Measurements from ENCODE around the gene PPP6R2.
"Not testable (repeated sequence)": the region's sequence is repeated elsewhere in the genome, so short reads cannot be mapped to it uniquely, and the experiment has no call there.

The PPP6R2 gene

DNA sequence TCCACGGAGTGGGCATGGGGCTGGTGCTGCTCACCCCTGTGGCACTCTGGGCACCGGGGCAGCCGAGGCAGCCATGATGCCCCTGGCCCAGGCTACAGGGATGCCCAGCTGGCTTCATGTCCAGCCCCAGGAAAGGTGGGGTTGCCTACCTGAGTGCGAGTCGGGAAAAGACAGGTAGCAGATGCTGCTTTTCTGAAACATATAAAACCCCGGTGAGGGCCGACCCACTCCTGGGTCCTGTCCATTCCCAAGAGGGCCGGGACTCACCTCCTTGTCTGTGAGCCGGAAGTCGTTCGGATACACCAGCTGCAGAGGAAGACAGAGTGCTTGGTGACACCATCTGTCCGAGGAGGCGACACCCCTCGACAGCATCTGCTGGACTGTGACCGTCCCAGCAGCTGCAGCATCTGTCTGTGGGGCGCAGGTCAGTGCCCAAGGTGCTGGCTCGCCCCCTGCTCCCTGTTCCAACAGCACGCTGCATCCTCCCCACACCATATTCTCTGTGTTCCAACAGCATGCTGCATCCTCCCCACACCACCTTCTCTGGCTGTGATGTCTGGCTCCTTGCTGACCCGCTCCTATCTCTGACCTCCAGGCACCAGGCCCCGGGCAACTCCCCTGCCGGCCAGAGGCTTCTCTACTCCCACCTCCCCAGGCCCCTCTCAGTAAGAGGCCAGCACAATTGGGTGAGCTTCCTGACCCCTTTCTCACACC is 24.3 kb upstream of the PPP6R2 start:
- no peak for DNase-seq

DNA sequence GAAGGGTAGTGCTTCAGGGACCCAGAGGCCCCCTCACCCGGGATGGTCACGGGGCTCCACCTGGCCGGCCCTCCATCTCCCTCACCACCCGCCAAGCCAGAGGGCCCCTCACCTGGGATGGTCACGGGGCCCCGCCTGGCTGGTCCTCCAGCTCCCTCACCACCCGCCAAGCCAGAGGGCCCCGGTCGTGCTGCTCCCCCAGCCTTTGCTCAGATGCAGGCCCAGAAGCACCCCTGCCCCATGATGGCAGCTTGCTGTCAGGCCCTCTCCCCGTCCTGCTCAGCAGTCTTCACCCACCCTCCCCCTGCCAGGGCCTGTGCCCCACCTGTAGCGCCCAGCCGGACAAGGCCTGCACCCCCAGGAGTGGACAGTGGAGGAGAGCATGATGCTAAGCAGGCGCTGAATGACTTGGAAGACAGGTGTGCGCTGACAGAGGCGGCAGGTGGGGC is 23.6 kb upstream of the PPP6R2 start:
- DNase-seq: no peak

DNA sequence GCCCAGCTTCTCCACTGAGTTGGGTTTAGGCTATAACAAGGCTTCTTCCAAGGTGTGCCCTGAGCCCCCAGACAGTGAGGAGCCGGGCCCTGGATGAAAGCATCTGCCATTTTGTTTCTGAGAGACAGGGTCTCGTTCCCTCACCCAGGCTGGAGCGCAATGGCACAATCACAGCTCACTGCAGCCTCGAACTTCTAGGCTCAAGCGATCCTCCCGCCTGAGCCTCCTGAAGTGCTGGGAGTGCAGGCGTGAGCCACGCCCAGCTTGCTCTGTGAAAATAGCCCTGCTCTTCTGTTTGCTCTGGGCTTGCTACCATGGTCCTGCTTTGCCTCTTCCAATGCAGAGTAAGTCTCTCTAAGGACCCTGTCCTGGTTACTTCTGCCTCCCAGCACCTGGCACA is 23.0 kb upstream of the PPP6R2 start:
- DNase-seq: no peak

DNA sequence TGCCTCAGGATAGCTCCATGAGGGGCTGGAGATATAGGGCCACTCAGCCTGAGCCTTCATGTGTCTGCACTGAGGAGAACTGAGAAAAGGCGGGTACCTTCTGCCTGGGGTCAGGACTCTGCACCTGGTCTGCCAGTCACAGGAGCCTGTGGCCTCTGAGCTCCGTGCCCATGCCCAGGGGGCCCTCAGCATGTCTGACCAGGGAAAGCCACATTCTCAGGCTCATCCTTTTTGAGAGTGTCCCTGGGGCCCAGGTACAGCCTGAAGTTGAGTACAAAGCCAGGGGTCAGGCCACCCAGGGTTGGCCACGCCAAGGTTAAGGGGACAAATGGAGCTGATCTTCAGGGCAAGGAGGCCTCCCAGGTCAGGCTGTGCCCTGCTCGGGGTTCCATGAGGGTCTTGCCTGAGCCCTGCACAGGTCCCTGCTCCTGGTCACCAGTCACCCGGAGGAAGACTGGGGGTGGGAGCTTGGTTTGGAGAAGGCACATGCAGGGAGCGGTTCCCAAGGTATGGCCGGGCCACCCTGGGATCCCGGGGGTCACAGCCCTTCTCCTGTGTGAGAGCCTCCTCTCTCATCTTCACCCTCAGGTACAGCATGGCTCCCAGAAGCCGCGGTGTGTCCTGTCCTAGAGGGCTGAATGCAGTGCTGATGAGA is 22.3 kb upstream of the PPP6R2 start:
- no peak for DNase-seq

DNA sequence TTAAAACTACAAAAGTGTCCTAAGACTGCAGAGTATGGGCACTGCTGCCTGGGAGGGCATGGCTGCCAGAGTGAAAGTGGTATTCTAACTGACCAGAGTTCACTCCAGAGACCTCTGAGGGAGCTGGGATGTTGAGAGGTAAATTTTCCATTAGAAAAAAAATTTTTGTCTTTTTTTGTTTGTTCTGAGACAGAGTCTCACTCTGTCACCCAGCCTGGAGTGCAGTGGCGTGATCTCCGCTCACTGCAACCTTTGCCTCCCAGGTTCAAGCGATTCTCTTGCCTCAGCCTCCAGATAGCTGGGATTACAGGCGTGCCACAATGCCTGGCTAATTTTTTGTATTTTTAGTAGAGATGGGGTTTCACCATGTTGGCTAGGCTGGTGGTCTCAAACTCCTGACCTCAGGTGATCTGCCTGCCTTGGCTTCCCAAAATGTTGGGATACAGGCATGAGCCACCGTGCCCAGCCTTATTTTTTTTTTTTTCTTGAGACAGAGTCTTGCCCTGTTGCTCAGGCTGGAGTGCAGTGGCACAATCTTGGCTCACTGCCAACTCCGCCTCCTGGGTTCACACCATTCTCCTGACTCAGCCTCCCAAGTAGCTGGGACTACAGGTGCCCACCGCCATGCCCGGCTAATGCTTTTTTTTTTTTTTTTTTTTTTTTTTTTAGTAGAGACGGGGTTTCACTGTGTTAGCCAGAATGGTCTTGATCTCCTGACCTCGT is 20.6 kb upstream of the PPP6R2 start:
- DNase-seq: not testable (repeated sequence)

DNA sequence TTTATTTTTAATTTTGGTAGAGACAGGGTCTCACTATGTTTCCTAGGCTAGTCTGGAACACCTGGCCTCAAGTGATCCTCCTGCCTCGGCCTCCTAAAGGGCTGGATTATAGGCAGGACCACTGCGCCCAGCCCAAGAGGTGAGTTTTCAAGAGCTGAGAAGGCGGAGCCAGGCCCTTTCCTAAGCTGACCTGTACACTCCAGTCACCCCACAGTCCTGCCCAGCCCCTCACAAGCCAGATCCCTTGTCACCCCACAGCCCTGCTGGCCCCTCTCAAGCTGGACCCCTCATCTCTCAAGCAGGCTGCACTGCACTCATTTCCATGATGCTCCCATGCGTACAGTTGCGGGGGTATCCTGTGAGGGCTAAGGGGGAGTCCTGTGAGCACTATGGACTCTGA is 19.2 kb upstream of the PPP6R2 start:
- DNase-seq: no peak

DNA sequence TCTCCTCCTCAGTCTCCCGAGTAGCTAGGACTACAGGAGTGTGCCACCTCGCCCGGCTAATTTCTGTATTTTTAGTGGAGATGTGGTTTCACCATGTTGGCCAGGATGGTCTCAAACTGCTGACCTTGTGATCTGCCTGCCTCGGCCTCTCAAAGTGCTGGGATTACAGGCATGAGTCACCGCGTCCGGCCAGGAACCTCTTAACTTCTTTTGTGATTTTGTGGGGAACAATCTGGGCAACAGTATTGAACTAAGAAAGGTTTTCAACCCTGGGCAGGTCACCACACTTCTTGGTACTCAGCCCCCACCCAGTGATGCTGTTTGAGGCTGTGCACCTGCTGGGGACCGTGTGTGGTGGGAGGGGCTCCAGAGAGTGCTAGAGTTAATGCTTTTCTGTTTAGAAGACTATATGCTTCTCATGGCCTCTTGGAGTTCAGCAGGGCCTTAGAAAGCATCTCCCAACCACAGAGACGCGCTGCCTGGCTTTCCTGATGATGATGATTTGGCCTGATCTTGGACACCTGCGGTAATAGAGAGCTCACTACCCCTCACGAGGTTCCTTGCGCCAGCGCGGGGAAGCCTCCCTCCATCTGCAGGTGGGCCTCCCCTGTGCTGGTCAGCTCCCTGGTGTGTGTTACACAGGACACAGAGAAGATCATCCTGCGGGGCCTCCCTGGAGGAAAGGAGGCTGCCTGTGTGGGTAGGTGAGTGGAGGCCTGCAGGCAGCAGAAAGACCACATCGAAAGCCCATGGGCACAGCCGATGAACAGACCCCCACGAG is 17.5 kb upstream of the PPP6R2 start:
- no peak for DNase-seq

DNA sequence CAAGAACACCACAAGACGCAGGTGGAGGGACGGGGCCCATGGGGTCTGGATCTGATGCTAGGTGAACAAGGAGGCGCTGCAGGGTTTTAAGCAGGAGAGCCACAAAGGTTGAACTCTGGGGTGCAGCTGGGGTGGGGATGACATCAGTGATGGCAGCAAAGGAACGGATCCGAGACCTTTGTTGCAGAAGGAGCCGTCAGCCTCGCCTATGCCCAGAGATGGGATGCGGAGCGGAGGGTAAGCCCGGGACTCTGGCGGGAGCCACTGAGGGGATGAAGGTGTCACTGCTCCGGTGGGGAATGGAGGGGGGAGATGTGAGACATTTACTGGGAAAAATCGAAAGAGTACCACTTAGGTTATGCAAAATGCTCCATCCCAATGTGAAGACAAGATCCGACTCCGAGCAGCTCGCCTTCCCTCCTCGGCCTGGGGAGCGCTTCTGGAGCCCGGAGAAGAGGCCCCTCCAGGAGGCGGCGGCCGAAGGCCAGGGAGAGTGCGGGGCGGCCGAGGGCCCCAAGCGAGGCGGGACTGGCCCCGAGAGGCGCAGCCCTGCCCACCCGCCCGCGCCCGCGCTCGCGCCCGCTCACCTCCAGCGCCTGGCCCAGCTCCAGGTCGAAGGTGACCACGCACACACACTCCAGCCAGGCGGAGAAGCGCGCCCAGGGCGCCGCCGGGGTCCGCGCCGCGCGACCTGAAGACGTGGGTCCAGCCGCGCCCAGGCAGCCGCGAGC is 16.7 kb upstream of the PPP6R2 start:
- no peak for DNase-seq

DNA sequence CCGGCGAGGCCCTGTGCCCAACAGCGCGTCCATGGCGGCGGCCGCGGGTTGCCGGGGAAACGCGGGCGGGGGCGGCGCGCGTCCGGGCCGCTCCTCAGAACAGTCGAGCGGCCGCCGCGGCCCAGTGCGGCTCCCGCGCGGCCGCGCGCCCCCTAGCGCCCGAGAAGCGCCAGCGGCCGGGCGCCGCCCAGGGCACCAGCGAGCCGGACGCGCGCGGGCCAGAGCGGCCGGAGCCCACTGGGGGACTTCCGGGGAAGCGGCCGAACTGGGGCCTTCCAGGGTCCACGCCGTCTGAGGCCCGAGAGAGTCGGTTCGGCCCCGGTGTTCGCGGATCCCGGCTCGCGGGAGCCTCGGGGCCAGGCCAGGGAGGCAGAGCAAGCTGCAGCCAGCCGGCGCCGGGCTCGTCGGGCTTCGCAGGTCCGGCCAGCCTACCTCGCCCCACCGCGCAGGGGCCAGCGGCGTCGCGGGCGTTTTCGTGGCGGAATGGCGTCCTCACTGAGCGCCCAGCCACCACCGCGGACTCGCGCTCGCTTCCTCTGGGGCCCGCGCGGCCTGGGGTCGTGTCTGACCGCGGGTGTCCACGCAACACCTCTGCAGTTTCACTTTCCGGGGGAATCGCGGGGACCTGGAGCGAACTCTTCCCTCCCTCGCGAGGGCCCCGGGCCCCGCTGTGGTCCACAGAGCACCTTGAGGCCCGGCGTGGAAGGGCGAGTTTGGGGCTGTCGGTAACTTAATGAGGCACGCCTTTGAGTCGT is 16.0 kb upstream of the PPP6R2 start, which contains the start of gene DENND6B:
TSS of gene DENND6B (minus strand) at position 57 of the 755 bp plus-strand sequence. CDS start at position 33, 24 bp downstream.
- peak; percentile 47 for DNase-seq

DNA sequence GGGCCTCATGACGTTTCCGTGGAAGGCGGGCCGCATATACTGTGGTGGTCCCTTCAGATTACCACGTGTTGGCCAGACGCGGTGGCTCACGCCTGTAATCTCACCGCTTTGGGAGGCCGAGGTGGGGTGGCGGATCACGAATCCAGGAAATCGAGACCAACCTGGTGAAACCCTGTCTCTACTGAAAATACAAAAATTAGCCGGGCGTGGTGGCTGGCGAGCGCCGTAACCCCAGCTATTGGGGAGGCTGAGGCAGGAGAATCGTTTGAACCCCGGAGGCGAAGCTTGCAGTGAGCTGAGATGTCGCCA is 15.5 kb upstream of the PPP6R2 start:
- DNase-seq: no peak

DNA sequence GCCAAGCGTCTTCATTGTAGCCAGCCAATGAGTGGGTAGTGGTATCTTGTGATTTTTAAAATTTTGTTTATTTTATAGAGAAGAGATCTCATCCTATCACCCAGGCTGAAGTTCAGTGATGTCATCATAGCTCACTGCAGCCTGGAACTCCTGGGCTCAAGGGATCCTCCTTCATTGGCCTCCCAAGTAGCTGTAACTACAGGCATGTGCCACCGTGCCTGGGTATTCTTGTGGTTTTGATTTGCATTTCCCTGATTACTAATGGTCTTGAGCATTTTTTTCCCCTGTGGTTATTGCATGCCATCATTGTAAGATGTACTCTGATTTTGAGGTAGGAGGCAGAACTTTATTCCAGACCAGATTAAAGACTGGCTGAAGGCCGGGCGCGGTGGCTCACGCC is 13.9 kb upstream of the PPP6R2 start:
- DNase-seq: no peak

DNA sequence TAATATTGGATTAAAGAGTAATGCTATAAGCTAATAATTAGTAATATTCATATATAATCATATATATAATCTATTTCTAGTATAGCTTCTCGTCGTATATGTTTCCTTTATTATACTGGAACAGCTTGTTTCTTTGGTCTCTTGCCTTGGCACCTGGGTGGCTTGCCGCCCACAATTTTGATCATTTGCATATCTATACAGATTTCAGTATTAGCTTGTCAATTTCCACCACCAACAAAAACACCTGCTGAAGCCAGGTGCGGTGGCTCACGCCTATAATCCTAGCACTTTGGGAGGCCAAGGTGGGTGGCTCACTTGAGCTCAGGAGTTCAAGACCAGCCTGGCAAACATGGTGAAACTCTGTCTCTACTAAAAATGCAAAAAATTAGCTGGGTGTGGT is 8.7 kb upstream of the PPP6R2 start:
- not testable (repeated sequence) for DNase-seq

DNA sequence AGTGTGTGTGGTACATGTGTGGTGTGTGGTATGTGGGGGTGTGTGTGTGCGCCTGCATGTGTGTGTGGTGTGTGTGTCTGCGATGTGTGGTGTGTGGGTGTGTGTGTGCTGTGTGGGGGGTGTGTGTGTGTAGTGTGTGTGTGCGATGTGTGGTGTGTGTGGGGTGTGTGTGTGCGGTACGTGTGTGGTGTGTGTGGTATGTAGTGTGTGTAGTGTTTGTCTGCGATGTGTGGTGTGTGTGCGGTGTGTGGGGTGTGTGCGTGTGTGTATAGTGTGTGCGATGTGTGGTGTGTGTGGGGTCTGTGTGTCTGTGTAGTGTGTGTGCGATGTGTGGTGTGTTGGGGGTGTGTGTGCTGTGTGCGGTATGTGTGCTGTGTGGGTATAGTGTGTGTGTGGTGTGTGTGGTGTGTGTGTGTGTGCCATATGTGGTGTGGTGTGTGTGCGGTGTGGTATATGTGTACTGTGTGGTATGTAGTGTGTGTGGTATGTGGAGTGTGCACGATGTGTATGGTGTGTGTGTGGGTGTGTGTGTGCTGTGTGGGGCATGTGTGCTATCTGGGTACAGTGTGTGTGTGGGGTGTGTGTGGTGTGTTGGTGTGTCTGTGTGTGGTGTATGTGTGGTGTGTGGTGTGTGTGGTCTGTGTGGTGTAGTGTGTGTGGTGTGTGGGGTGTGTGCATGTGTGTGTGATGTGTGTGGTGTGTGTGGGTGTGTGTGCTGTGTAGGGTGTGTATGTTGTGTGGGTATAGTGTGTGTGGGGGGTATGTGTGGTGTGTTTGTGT is 5.7 kb upstream of the PPP6R2 start:
- no peak for DNase-seq

DNA sequence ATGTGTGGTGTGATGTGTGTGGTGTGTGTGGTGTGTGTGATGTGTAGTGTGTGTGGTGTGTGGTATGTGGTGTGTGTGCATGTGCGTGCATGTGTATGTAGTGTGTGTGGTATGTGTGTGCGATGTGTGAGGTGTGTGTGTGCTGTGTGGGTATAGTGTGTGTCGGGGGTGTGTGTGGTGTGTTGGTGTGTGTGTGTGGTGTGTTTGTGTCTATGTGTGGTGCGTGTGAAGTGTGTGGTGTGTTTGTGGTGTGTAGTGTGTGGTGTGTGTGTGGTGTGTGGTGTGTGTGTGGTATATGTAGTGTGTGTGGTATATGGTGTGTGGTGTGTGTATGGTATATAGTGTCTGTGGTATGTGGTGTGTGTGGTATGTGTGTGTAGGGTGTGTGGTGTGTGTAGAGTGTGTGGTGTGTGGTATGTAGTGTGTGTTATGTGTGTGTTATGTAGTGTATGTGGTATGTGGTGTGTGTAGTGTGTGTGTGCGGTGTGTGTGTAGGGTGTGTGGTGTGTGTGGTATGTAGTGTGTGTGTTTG is 5.0 kb upstream of the PPP6R2 start:
- DNase-seq: no peak

DNA sequence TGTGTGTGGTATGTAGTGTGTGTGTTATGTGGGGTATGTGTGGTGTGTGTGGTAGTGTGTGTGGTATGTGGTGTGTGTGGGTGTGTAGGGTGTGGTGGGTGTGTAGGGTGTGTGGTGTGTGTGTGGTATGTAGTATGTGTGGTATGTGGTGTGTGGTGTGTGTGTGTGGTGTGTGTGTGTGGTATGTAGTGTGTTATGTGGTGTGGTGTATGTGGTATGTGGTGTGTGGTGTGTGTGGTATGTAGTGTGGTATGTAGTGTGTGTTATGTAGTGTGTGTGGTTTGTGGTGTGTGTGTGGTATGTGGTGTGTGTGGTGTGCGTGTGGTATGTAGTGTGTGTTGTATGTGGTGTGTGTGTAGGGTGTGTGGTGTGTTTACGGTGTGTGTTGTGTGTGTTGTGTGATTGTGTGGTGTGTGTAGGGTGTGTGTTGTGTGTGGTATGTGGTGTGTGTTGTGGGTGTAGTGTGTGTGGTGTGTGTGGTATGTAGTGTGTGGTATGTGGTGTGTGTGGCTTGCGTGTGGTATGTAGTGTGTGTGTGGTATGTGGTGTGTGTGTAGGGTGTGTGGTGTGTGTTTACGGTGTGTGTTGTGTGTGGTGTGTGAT is 4.2 kb upstream of the PPP6R2 start:
- no peak for DNase-seq

DNA sequence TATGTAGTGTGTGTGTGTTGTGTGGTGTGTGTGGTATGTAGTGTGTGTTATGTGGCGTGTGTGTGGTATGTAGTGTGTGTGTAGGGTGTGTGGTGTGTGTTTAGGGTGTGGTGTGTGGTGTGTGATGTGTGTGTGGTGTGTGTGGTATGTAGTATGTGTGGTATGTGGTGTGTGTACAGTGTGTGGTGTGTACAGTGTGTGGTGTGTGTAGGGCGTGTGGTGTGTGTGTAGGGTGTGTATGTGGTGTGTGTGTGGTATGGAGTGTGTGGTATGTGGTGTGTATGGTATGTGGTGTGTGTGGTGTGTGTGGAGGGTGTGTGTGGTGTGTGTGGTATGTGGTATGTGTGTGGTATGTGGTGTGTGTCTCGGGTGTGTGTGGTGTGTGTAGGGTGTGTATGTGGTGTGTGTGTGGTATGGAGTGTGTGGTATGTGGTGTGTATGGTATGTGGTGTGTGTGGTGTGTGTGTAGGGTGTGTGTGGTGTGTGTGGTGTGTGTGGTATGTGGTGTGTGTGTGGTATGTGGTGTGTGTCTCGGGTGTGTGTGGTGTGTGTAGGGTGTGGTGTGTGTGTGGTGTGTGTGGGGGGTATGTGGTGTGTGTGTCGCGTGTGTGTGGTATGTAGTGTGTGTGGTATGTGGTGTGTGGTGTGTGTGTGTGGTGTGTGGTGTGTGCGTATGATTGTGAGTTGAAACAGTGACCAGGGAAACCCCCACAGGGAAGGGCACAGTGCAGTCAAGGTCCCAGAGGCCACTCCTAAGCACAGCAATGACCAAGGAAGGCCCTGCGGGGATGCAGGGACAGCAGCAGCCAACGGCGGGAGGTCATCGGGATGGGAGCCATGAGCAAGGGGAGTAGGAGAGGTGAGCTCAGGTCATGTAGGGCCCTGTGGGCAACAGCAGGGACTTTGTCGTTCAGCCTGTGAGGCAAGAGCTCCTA is 2.9 kb upstream of the PPP6R2 start:
- no peak for DNase-seq

DNA sequence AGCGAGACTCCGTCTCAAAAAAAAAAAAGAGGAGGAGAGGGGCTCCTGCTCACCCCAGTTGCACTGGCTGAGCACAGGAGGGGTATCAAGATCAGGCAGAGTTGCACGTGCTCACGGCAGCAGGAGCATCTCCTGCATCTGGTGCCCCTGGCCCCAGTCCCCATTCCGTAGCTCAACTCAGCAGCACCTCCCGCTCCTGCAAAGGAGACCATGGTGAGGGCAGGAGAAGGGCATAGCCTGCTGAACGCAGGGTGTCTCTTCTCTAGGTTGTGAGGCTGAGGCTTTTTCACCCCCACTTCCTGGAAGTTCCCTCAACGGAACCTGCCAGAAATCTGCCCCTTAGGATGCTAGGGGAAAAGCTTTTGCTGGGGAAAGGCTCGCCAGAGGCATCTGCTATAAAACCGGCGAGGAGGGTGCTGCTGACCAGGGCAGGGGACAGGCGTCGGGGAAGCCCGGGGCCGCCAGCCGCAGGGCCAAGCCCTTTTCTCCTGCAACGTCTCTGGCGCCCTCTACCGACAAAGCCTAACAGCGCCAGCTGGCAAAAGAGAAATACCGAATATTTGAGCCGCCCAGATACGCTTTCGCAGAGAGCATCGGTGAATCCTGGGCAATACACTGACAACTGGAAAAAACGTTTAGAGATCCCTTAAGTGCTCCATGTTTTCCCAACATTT is 1.0 kb upstream of the PPP6R2 start:
- peak; percentile 75 for DNase-seq

DNA sequence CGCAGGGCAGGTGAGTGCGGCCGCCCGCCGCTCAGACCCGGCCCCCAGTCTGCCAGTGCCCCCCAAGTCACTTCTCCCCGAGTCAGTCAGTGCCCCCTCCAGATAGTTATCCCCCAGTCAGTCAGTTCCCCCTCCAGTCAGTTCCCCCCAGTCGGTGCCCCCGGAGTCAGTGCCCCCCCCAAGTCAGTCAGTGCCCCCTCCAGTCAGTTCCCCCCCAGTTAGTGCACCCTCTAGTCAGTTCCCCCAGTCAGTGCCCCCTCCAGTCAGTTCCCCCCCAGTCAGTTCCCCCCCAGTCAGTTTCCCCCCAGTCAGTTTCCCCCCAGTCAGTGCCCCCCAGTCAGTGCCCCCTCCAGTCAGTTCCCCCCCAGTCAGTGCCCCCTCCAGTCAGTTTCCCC is 411 bp downstream of the PPP6R2 start:
- DNase-seq: no peak

DNA sequence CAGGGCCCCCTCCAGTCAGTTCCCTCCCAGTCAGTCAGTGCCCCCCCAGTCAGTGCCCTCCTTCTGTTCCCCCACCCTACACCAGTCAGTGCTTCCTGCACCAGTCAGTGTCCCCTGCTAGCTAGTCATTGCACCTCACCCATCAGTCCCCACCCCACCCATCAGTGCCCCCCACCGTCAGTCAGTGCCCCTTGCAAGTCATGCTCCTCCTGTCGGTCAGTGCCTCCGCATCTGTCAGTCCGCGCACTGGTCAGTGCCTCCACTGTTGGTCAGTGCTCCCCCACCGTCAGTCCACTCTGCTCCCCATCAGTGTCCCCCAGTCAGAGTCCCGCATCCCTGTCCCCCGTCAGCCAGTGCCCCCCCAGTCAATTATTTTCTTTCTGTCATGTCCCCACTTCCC is 3.3 kb downstream of the PPP6R2 start:
- DNase-seq: no peak

Measured in activated CD4-positive, alpha-beta T cell treated with anti-CD3 and anti-CD28 coated beads for 1 hour (primary cell).